GM19463 (cell line): ENCODE measurements around the gene FBXL3.

Source experiments
- ATAC-seq: cut with Tn5 transposase; IDR thresholded peaks from one replicate; pipeline ENCODE4 v1.9.1; 2021; ENCODE audit warnings: mild to moderate bottlenecking, moderate library complexity; ENCODE audit not compliant: unreplicated experiment

The FBXL3 gene, protein sequence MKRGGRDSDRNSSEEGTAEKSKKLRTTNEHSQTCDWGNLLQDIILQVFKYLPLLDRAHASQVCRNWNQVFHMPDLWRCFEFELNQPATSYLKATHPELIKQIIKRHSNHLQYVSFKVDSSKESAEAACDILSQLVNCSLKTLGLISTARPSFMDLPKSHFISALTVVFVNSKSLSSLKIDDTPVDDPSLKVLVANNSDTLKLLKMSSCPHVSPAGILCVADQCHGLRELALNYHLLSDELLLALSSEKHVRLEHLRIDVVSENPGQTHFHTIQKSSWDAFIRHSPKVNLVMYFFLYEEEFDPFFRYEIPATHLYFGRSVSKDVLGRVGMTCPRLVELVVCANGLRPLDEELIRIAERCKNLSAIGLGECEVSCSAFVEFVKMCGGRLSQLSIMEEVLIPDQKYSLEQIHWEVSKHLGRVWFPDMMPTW

DNA sequence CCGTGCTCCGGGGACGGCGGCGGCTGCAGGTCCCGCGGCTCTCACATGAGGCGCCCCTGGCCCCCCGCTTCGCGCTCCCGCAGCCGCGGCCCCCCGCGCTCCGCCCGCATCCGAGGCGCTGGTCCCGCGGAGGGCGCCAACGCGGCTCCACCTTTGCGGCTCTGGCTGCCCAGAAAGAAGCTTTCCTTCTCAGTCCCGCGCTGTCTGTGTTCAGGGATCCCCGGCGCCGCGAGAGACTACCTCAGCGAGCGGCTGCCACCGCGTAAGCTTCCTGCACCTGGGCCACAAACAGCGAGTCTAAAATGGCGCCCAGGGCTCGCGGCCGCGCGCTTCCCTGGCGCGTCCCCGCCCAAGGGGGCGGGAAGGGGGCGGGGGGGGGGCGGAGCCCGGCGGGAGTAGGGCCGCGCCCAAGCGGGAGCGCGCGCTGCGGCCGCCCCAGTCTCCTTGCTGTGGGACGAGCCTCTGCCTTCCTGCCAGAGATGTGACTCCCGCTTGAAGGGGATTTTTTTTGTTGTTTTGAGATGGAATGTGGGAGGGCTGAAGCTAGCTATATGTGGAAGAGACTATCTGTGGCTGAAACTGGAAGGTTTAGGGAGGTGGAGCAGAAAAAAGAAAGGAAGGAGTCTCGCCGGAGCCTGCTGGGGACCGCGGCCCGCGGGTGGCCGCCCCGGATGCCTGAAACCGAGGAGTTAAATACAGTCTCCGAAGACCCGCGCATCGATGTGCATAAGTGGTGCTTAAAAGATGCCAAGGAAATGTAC is at the start of gene FBXL3:
TSS of gene FBXL3 (minus strand) at position 299 of the 761 bp plus-strand sequence. CDS start 5,299 bp downstream, outside the sequence.
- peak; percentile 50 for ATAC-seq

DNA sequence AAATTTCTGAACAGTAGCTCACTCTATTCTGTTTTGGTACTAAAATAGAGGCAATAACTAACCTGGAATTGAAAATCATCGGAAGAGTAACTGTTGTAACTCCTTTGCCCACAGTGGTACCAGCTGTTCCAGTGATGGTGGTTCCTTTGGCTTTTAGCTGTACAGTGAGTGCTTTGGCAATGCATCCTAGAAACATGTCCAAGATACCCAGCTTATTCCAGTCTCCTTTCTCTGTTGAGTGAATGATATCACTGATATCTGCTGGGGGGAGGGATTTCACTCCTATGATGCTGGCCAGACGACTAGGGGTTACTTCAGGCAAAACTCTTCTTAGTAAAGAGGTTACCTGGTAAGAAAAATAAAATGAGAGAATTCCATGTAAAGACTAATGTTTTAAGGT is 40.6 kb upstream of the FBXL3 start:
- ATAC-seq = no peak

DNA sequence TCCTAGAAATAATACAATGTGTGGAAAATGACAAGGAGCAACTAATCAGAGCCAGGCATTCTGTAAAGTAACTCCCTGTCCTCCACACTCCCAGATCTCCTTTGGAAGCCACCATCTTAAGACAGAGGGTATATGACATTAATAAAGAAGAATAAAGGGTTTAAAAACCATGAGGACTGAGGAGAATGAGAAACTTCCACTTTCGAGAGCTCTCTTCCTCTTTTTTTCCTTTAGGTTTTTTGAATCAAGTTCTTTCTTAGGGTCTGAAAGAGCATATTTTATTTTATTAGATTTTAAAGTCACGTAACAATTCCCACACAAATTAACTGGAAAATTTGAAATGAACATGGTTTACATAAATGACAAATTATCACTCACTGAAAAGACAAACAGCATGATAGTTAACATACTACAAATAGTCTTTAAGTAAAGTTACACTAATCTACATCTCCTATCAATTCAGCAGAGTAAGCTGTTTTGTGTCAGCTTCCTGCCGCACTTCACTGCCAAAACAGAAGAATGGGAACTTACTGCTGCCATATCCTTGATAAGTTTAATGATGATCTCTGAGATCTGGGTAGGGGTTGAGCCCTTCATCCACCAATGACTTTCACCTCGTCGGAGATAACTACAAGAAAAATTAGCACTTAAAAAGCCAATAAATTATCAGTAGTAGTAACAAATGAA is 38.6 kb upstream of the FBXL3 start:
- ATAC-seq = no peak

DNA sequence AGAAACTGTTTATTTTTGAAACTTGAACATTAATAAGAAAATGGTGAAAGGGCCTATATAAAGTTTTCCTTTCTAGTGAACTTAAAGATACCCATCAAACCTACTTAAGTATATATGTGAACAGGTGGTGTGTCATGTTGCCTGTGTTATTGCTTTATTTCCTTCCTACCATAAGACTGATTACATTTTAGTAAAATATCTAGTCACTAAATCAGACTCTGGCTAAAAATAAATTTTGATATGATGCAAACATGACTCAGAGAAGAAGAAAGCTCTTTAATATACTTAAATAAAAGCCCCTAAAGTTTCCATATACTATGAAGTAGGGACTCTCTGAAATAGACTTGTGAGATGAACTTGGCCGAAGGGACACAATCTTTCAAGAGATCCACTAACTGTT is 35.1 kb upstream of the FBXL3 start:
- no peak for ATAC-seq

DNA sequence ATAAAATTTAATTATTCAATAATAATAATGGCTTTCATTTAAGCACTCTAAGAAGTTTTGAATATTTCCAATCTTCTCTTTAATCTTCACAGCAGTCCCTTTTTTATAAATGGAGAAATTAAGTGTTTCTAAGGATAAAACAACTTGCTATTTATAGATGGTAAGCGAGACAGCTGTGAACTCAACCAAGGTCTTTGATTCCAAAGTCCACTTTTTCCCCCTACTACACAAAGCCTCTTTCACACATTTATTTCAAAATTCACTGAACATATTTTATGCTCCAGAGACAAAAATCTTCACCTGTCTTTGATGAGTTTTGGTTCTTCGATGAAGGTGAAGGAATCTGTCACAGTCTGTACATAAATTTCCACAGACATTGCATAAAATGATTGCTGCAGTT is 34.4 kb upstream of the FBXL3 start:
- no peak for ATAC-seq

DNA sequence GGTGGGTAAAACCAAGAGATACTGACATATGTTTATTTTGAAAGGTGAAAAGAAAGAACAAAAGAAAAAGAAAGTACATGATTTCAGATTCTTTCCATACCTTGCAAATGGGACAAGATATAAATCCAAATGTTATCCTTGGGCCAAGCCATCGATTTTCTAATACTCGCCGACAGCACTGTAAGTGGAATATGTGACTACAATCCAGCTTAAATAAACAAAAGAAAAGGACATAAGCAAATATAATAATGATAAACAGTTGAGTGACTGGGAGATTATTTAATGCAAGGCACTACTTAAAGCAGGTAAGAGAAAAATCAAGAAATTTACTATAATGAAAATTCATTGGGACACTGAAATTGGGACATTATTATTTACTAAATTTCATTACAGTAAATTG is 29.9 kb upstream of the FBXL3 start:
- no peak for ATAC-seq

DNA sequence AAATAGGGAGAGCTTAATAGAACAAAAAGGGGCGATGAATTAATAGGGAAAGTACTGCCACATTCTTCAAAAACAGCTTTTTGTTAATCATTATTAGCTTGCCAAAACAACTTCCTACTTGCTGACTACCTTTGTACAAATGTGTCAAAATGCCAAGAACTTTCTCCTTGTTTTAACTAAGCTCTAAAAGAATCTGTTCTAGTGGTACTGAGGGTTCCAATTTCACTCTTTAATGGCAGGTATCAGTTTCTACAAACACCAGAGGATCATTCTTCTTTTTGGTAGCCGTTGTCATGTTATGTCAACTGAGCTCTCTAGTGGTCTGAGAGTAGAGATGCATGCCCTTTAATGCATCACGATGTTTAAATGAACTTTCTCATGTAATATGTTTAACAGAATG is 29.4 kb upstream of the FBXL3 start:
- ATAC-seq = no peak

DNA sequence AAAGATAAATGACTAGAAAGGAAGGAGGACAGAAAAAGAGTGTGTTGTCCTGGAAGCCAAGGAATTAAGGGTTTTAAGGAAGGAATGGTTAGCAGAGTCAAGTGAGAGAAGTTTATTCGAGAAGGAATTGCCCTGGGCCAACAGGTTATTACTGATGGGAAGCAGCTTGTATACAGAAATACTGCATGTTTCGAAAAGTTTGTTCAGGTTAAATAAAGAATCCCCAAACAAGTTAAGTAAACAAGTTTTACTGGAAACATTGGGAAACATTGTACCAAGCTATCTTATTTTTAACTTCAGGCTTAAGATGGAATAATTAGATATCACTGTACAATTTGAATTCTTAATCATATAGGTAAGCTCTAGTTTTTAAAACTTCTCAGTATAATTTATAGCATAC is 28.2 kb upstream of the FBXL3 start:
- ATAC-seq = no peak

DNA sequence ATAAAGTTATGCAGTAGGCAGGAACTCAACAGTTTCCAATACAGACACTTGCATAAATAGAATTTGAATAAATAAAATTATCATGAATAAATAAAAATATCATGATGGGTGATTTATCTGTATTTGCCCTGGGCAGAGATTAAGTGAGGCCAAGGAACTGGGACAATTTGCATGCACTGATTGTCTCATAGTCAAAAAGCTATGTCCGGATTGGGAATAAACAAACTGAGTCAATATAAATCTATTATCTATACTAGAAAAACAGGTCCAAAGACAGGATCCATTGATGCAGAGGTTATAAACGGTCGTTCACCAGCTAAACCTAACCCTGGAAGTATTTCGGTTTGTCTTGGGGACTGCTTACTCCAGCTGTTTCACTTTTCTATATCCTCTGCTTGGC is 26.2 kb upstream of the FBXL3 start:
- no peak for ATAC-seq

DNA sequence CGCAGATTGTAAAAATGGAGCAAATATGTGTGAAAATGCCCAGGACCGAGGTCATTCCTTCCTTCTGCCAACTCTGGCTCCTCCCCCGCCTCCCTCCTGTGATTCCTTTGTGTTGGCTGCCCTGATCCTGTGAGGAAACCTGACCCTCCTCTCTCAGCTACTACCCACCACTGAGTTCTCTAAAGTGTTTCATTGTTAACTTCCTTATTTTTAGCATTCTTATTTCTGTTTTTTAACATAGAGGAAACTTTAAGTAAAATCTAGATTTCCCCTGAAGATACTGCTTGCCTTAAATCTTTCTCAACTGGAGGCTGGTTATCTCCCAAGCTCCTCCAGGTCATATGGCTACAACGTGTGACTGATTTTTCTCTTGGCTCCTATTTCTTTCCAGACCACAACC is 21.7 kb upstream of the FBXL3 start:
- no peak for ATAC-seq

DNA sequence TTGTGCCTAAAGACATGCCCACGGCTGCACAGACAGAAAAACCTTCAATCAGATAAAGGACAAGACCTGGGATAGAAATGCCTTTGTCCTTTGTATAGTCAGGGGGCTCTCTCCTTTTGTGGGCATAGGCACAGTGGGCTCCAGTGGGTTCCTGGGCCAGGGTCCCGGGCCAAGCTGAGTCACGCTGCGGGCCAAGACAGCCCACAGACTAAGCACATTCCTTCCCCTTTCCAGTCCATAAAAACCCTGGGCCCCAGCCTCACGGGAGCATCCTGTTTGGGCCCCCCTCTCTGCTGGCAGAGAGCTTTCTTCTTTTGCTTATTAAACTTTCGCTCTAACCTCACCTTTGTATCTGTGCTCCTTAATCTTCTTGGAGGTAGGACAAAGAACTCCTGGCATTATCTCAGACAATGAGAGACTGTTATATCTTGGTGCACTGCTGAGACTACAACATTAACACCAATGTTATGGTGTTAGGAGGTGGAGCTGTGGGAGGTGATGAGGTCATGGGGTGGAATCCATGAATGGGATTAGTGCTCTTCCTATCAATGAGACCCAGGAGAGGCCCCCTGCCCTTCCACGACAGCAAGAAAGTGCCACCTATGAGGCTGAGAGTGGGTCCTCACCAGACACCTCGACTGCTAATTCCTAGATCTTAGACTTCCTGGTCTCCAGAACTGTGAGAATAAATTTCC is 20.8 kb upstream of the FBXL3 start:
- no peak for ATAC-seq

DNA sequence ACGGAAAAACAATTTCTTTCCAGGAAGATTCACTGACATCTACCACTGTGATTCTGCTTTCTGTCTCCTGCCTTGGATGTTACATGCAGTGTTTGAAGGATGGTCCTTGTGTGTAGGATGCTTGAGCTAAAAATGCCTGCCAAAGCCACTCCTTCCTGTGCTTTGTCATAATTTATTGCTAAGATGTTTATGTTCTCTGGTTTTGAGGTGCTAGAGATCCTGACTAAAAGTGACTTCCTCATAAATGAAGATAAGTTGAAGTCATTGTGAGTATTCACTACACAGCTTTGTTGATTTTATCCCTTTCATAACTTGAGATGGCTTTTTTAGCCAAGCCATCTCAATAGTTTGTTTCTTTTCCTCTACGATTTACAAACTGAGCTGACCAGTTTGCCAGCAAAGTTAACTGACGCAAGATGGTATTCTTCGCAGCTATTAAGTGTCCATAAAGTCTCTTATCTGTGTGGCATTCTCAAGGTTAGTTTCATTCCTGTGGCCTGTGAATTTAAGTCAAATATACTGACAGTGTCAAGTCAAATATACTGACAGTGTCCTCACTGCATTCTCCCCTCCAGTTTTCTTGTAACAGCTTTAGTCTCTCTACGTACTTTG is 15.7 kb upstream of the FBXL3 start:
- no peak for ATAC-seq

DNA sequence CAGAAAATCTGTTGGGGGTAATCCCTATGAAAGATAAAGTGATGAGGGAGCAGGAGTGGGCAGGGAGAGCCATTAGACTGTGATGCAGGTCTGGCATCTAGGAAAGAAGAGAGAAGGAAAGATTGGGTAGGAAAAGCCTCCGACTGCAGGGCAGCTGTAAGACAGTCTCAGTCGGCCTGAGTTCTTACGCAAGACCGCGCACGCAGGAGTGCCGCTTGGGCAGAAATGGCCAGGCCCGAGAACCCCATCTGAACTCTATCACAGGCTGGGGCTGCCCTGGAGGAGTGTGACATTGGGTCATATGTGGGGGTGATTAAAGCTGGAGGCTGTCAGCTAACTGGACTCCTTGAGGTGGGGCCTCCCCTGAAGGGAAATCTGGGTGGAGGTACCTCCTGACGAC is 13.9 kb upstream of the FBXL3 start:
- ATAC-seq = no peak

DNA sequence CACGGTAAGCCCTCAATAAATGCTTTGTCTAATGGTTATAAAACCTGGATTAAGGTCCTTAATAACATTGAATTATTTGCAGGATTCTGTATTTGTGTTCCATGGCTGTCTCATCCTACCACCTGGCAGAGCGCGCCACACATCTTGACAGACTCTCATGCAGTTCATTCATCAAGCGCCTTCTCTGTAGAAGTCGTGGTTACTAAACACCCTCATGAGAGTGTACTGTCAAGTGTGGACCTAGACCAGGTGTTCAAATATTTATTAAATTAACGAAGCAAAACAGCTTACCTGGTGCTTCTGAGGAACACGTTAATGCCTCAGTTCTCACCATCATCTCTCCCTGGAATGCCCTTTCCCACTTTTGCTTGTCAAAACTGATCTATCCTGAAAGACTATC is 13.1 kb upstream of the FBXL3 start:
- no peak for ATAC-seq

DNA sequence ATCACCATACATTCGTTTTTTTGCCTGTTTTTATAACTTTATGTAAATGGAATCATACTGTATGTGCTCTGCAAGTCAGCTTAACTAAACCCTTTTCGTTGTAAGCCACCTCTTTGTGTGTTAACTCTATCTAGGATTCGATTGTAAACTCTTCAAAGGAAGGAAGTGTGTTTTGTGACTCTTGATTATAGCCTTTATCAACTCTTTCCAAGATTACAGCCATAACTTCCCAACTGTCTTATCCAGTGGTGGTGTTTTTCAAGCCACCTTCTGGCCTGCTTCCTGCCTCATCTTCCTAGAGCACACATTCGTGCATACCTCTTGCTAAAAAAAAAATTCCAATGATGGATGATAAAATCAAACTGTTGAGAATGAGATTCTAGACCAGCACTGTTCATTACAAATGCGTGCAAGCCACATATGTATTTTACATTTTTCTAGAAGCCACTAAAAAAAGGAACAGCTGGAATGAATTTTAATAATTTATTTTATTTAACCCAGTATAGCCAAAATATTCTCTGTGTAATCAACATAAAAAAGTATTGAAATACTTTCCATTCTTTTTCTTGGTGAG is 12.0 kb upstream of the FBXL3 start:
- no peak for ATAC-seq

DNA sequence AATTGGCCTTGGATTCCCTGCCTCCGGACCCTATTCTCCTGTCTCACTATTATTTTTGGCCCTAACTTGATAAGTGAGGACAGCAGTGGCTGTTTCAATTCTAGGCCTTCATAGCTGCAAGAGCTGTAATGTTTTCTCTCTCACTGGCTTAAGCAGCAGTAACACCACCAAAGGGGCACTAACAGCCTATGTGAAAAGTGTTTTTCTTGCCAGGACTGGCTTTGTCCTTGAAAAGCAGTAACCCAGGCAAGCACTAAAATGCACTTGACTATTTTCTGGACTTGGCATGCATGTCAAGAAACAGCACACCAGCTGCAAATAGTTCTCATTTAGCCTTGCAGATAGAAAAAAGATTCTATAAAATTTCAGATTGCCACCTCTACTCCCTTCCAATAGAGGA is 9.3 kb upstream of the FBXL3 start:
- no peak for ATAC-seq

DNA sequence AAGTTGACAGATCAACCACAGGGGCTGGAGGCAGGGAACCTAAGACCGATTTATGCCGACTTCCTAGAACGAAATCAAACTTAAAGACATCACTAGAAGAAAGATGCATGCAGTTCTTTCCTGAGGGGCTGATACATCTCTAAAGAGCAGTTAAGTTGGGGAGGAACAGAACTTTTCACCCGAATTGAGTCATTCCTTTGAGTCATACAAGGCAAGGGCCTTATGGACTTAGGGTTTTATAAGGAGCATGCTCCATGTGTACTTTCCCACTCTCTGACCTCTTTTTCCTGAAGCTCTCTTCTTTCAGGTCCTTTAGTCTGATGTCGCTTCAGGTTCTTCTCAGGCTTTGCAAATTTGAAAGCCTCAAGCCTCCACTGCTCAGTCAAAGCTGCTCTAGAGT is 7.9 kb upstream of the FBXL3 start:
- no peak for ATAC-seq

DNA sequence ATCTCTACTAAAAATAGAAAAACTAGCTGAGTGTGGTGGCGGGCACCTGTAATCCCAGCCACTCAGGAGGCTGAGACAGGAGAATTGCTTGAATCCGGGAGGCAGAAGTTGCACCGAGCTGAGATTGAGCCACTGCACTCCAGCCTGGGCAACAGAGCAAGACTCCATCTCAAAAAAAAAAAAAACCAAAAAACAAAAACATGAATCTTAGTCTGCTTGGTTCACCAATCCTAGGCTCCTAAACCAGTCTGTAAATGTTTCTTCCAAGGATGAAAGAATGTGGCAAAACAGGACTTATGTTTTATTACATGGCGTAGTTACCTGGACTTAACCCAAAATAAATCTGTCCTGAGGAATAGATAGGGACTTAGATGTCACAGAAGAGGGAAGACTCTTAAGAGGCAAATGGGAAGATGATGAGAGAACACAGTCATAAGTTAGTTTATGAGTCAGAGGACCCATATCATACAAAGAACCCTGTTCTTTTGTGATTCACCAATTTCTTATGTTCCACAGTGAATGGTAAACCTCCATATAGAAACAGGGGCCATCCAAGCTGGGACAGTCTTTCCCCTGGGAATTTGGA is 6.9 kb upstream of the FBXL3 start:
- ATAC-seq = no peak

DNA sequence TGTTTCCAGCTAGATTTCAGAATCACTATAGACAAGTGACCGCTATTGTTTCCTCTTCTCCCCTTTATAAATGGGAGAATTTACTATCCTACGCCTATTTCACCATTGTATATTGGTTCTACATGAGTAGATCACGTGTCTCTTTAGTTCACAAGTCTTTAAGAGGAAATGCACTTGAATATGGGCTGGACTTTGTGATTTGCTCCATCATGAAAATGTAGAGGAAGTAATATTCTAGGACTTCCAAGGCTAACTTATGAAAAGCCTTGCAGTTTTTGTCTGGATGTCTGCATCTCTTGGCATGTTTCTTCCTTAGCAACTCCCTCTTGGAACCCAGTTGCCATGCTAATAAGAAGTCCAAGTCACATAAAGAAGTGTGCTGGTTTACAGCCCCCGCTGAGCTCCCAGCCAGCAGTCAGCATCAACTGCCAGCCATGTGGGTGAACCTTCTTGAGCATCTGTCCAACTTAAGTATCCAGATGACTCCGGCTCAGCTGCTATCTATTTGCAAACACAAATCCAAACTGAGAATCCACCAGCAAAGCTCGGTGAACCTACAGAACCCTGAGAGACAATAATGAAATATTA is 4.8 kb upstream of the FBXL3 start:
- no peak for ATAC-seq

DNA sequence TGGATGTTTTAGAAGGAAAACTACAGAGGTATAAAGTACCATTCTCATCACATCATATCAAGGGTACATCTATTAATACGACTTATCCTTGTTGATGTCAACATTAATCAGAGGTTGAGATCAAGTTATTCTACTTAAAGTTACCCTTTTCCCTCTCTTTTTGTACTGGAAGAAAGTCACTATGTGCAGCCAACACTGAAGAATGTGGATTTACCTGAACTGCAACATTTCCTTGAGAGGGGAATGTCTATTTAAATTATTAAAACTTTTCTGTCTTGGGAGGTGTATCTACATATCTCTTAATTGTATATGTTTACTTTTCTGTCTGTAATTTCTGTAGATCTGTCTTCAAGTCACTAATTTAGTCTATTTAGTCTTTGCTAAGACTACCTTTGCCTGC is 2.5 kb upstream of the FBXL3 start:
- no peak for ATAC-seq
